Parathyroid adenoma (tissue), 2 donors: ENCODE data around the gene ETS1.

Experiments
- H2AFZ ChIP-seq: fragments of 300-600 bp; sonication (generic); one replicate; pipeline ENCODE4 v1.7.0; 2017; ENCODE audit warnings: antibody characterized with exemption, mild to moderate bottlenecking
- H3K27ac ChIP-seq: fragments of 300-600 bp; sonication (generic); one replicate; pipeline ENCODE4 v1.7.0; 2017
- H3K27me3 ChIP-seq: fragments of 300-600 bp; sonication (generic); one replicate; pipeline ENCODE4 v1.7.0; 2017; ENCODE audit warnings: low read length; ENCODE audit not compliant: control insufficient read depth, insufficient read depth
- H3K36me3 ChIP-seq: fragments of 300-600 bp; sonication (generic); one replicate; pipeline ENCODE4 v1.7.0; 2017; ENCODE audit warnings: low read length; ENCODE audit not compliant: control insufficient read depth, insufficient read depth
- H3K4me1 ChIP-seq: fragments of 300-600 bp; sonication (generic); one replicate; pipeline ENCODE4 v1.7.0; 2017; ENCODE audit warnings: control low read depth
- H3K4me2 ChIP-seq: fragments of 300-600 bp; sonication (generic); one replicate; pipeline ENCODE4 v1.7.0; 2017; ENCODE audit warnings: low read length
- H3K4me3 ChIP-seq: fragments of 300-600 bp; sonication (generic); one replicate; pipeline ENCODE4 v1.7.0; 2017; ENCODE audit warnings: low read depth, low read length
- H3K79me2 ChIP-seq: fragments of 300-600 bp; sonication (generic); one replicate; pipeline ENCODE4 v1.7.0; 2017; ENCODE audit warnings: control low read depth
- H3K9ac ChIP-seq: fragments of 300-600 bp; sonication (generic); one replicate; pipeline ENCODE4 v1.7.0; 2017; ENCODE audit warnings: mild to moderate bottlenecking
- H3K9me3 ChIP-seq: fragments of 300-600 bp; sonication (generic); one replicate; pipeline ENCODE4 v1.7.0; 2017; ENCODE audit warnings: low read length; ENCODE audit not compliant: control insufficient read depth
- CTCF ChIP-seq: fragments of 300-600 bp; sonication (generic); IDR thresholded peaks from one replicate; pipeline ENCODE4 v1.7.0; 2017; ENCODE audit warnings: antibody characterized with exemption, mild to moderate bottlenecking
- donor health status: primary hyperparathyroidism.

ETS1 gene

GRCh38 chr11:128479144-128479543 is 108.2 kb downstream of the ETS1 start:
- H2AFZ ChIP-seq, result no peak overlapping the region
- H3K4me1 ChIP-seq, result peaks cover 12% of the 10 kb centered on the region
- H3K4me3 ChIP-seq, result peak overlapping the region; percentile 43
- no peaks in the 10 kb centered on the region for H3K36me3 ChIP-seq
- no peak overlapping the region for H3K9ac ChIP-seq
- no peaks in the 10 kb centered on the region for H3K9me3 ChIP-seq
- H3K27ac ChIP-seq, result peak overlapping the region; percentile 59
- no peaks in the 10 kb centered on the region for H3K27me3 ChIP-seq
- H3K79me2 ChIP-seq, result no peaks in the 10 kb centered on the region
- TF ChIP-seq CTCF, result no peak
- peak overlapping the region; percentile 76 for H3K4me2 ChIP-seq

- peak overlapping the region; percentile 7 for H3K27ac ChIP-seq
- no peaks in the 10 kb centered on the region for H3K36me3 ChIP-seq
These were observed 109.1 kb downstream of the ETS1 start for GRCh38 chr11:128478305-128478704.

GRCh38 chr11:128477811-128478210 is 109.5 kb downstream of the ETS1 start:
- Histone ChIP-seq H3K36me3 (no peaks in the 10 kb centered on the region), H3K79me2 (no peaks in the 10 kb centered on the region), H3K4me1 (peaks cover 12% of the 10 kb centered on the region), H2AFZ (no peak overlapping the region), H3K27me3 (no peaks in the 10 kb centered on the region), H3K9ac (no peak overlapping the region), H3K27ac (no peak overlapping the region), H3K9me3 (no peaks in the 10 kb centered on the region), H3K4me2 (peak overlapping the region; percentile 68), H3K4me3 (peak overlapping the region; percentile 47)
- no peak for TF ChIP-seq CTCF

More at GRCh38 chr11:128478305-128478704, 109.1 kb downstream of the ETS1 start:
- Histone ChIP-seq H3K4me3 (peak overlapping the region; percentile 43), H3K9ac (no peak overlapping the region), H3K79me2 (no peaks in the 10 kb centered on the region), H3K27me3 (no peaks in the 10 kb centered on the region), H2AFZ (no peak overlapping the region), H3K4me2 (peak overlapping the region; percentile 76), H3K4me1 (peaks cover 12% of the 10 kb centered on the region), H3K9me3 (no peaks in the 10 kb centered on the region)
- TF ChIP-seq CTCF, result no peak

GRCh38 chr11:128477278-128477677 is 110.1 kb downstream of the ETS1 start:
- Histone ChIP-seq H3K79me2 (no peaks in the 10 kb centered on the region), H2AFZ (no peak overlapping the region), H3K36me3 (no peaks in the 10 kb centered on the region), H3K9me3 (no peaks in the 10 kb centered on the region), H3K27ac (no peak overlapping the region), H3K4me2 (peak overlapping the region; percentile 68), H3K27me3 (no peaks in the 10 kb centered on the region), H3K4me3 (peak overlapping the region; percentile 47), H3K9ac (no peak overlapping the region), H3K4me1 (peaks cover 12% of the 10 kb centered on the region)
- TF ChIP-seq CTCF, result no peak

- Histone ChIP-seq H3K4me1 (peaks cover 12% of the 10 kb centered on the region), H2AFZ (no peak overlapping the region), H3K9me3 (no peaks in the 10 kb centered on the region), H3K79me2 (no peaks in the 10 kb centered on the region), H3K4me2 (peak overlapping the region; percentile 68), H3K36me3 (no peaks in the 10 kb centered on the region), H3K9ac (no peak overlapping the region), H3K4me3 (peak overlapping the region; percentile 47), H3K27ac (peak overlapping the region; percentile 36), H3K27me3 (no peaks in the 10 kb centered on the region)
- TF ChIP-seq CTCF, result no peak
These were observed 110.6 kb downstream of the ETS1 start for GRCh38 chr11:128476729-128477128.
